Calu3 (cell line): ENCODE measurements around the gene CNTN1. TPM values are rescaled to one million over a fixed set of nuclear protein-coding genes. Genes with fewer than 3 reads are reported as not detected.

Experiments used
- BruUV-seq: library from RNA; stranded (reverse); fragments of 400-500 nt; replicated peaks from 2 replicates; lab custom pipeline; 2021; lab: Mats Ljungman, UMichigan
- CTCF ChIA-PET: fragments of 300-600 bp; sonication (Branson Sonifier 250); formaldehyde crosslinking; loops from one replicate; lab custom pipeline; 2022; ENCODE audit warnings: antibody characterized with exemption; lab: Charles Lee
- DNase-seq: peaks from one replicate; pipeline ENCODE4 v3.0.0; 2022
- H3K27ac Mint-ChIP-seq: one replicate; pipeline ENCODE4 v1.8.0; 2022; ENCODE audit warnings: mixed read lengths; ENCODE audit not compliant: unreplicated experiment
- H3K27me3 Mint-ChIP-seq: one replicate; pipeline ENCODE4 v1.8.0; 2022; ENCODE audit warnings: mixed read lengths; ENCODE audit not compliant: unreplicated experiment
- H3K36me3 Mint-ChIP-seq: one replicate; pipeline ENCODE4 v1.8.0; 2022; ENCODE audit warnings: mild to moderate bottlenecking, moderate library complexity, mixed read lengths; ENCODE audit not compliant: insufficient read depth, unreplicated experiment
- H3K4me1 Mint-ChIP-seq: one replicate; pipeline ENCODE4 v1.8.0; 2022; ENCODE audit warnings: mild to moderate bottlenecking, low read depth, mixed read lengths; ENCODE audit not compliant: unreplicated experiment
- H3K4me3 Mint-ChIP-seq: one replicate; pipeline ENCODE4 v1.8.0; 2022; ENCODE audit warnings: mild to moderate bottlenecking, low read depth, moderate library complexity, mixed read lengths; ENCODE audit not compliant: unreplicated experiment
- H3K9me3 Mint-ChIP-seq: one replicate; pipeline ENCODE4 v1.8.0; 2022; ENCODE audit warnings: low read depth, mixed read lengths; ENCODE audit not compliant: unreplicated experiment
- CTCF ChIP-seq: fragments of 200-600 bp; IDR thresholded peaks from one replicate; pipeline ENCODE4 v1.8.0; 2022; ENCODE audit warnings: antibody characterized with exemption; ENCODE audit not compliant: unreplicated experiment
- intact Hi-C: fragments of 100-400 bp; cut with micrococcal nuclease; formaldehyde crosslinking; loops from one replicate; pipeline ENCODE4 v1.10.0; 2022; ENCODE audit not compliant: unreplicated experiment
- total RNA-seq: library from RNA; stranded (reverse); gene quantifications from 2 replicates; pipeline ENCODE4 v1.2.3, GENCODE V29; 2022

The CNTN1 gene
- total RNA-seq, 1 experiment from 2014 or later, result not detected

- CTCF ChIA-PET, result interaction anchor here (0.7 kb wide), 1 partner anchor 542 kb away, joined by 9 read pairs; no protein-coding TSS in a partner anchor
- Mint-ChIP-seq H3K36me3 (no peaks in the 10 kb centered on the region), H3K27ac (no peak overlapping the region), H3K27me3 (no peaks in the 10 kb centered on the region), H3K4me3 (no peak overlapping the region), H3K4me1 (no peaks in the 10 kb centered on the region), H3K9me3 (no peaks in the 10 kb centered on the region)
- no TSS peak for BruUV-seq
- no peak for TF ChIP-seq CTCF
- intact Hi-C loops, result no loop called here
- no peak for DNase-seq
Observed at GRCh38 chr12:40648519-40648918, 43.7 kb upstream of the CNTN1 start.

GRCh38 chr12:40650038-40650704, 42.1 kb upstream of the CNTN1 start:
- Mint-ChIP-seq H3K27ac (no peak overlapping the region), H3K9me3 (no peaks in the 10 kb centered on the region), H3K4me3 (no peak overlapping the region), H3K4me1 (no peaks in the 10 kb centered on the region), H3K36me3 (no peaks in the 10 kb centered on the region), H3K27me3 (no peaks in the 10 kb centered on the region)
- no peak for TF ChIP-seq CTCF
- intact Hi-C loops, result no loop called here
- CTCF ChIA-PET, result no interaction called here
- no peak for DNase-seq
- no TSS peak for BruUV-seq

- H3K4me1 Mint-ChIP-seq, result no peaks in the 10 kb centered on the region
- BruUV-seq, result no TSS peak
- H3K27ac Mint-ChIP-seq, result no peak overlapping the region
- no peak overlapping the region for H3K4me3 Mint-ChIP-seq
- H3K36me3 Mint-ChIP-seq, result no peaks in the 10 kb centered on the region
- DNase-seq, result no peak
- TF ChIP-seq CTCF, result no peak
- no peaks in the 10 kb centered on the region for H3K27me3 Mint-ChIP-seq
- CTCF ChIA-PET, result no interaction called here
- intact Hi-C loops, result no loop called here
- H3K9me3 Mint-ChIP-seq, result no peaks in the 10 kb centered on the region
Observed at GRCh38 chr12:40655451-40655850, 36.8 kb upstream of the CNTN1 start.

GRCh38 chr12:40662366-40662765, 29.9 kb upstream of the CNTN1 start:
- Mint-ChIP-seq H3K27me3 (no peaks in the 10 kb centered on the region), H3K27ac (no peak overlapping the region), H3K4me1 (no peaks in the 10 kb centered on the region), H3K4me3 (no peak overlapping the region), H3K36me3 (no peaks in the 10 kb centered on the region), H3K9me3 (no peaks in the 10 kb centered on the region)
- CTCF ChIA-PET, result no interaction called here
- no peak for TF ChIP-seq CTCF
- BruUV-seq, result no TSS peak
- DNase-seq, result no peak
- intact Hi-C loops, result no loop called here
